Esophagus muscularis mucosa (tissue), 4 donors: Measurements from ENCODE around the gene SPINT1. TPM values are rescaled to one million over a fixed set of nuclear protein-coding genes. Genes with fewer than 3 reads are reported as not detected.

Experiments used
- DNase-seq: peaks from one replicate; pipeline ENCODE4 v3.0.0-alpha.2; 2017; ENCODE audit errors: extremely low spot score
- H3K27ac ChIP-seq, 4 donors: fragments of 200-600 bp; sonication (generic); replicated peaks in 1 of 4; 1 replicate in 3 of 4; 2 replicates in 1 of 4; pipeline ENCODE4 v1.5.1; 2016 to 2019; ENCODE audit warnings: mild to moderate bottlenecking in 1 of 4
- H3K27me3 ChIP-seq, 4 donors: fragments of 200-600 bp; sonication (generic); one replicate each; pipeline versions ENCODE4 v1.5.1 to v1.6.0; 2016 to 2019
- H3K36me3 ChIP-seq, 4 donors: fragments of 200-600 bp; sonication (generic); one replicate each; pipeline ENCODE4 v1.5.1; 2016 to 2019
- H3K4me1 ChIP-seq, 4 donors: fragments of 200-600 bp; sonication (generic); one replicate each; pipeline ENCODE4 v1.5.1; 2016 to 2019
- H3K4me3 ChIP-seq, 4 donors: fragments of 200-600 bp; sonication (generic); 1 replicate in 2 of 4; 2 replicates in 2 of 4; pipeline ENCODE4 v1.5.1; 2016 to 2019; ENCODE audit warnings: mild to moderate bottlenecking in 4 of 4, moderate library complexity in 1 of 4
- H3K9me3 ChIP-seq, 4 donors: fragments of 200-600 bp; sonication (generic); 1 replicate in 3 of 4; 2 replicates in 1 of 4; pipeline ENCODE4 v1.5.1; 2016 to 2019
- CTCF ChIP-seq, 3 experiments: fragments of 200-600 bp in 2 of 3; fragments of 450-650 bp in 1 of 3; sonication (generic) in 2 of 3; IDR thresholded peaks; one replicate each; pipeline ENCODE4 v1.5.1; 2017 to 2019; ENCODE audit warnings: antibody characterized with exemption in 3 of 3, mild to moderate bottlenecking in 2 of 3, moderate library complexity in 1 of 3
- EP300 ChIP-seq: sonication (generic); formaldehyde crosslinking; IDR thresholded peaks from one replicate; pipeline ENCODE4 v1.6.1; 2017; ENCODE audit warnings: antibody characterized with exemption
- POLR2A ChIP-seq: fragments of 450-650 bp; IDR thresholded peaks from one replicate; pipeline ENCODE4 v1.6.1; 2017; ENCODE audit warnings: antibody characterized with exemption, moderate library complexity, mild to moderate bottlenecking, low read depth
- POLR2AphosphoS5 ChIP-seq, 2 donors: sonication (generic); formaldehyde crosslinking; IDR thresholded peaks; one replicate each; pipeline ENCODE4 v1.6.1; 2017; ENCODE audit warnings: antibody characterized with exemption in 2 of 2
- WGBS: methylation state at CpG from one replicate; pipeline ENCODE4 v1.1.5; 2018; 5-methylcytosine and 5-hydroxymethylcytosine counted together
- intact Hi-C: fragments of 100-400 bp; cut with DNase I; formaldehyde crosslinking; loops from one replicate; pipeline ENCODE4 v1.15.1; 2023
- total RNA-seq, 4 donors: library from RNA; depleted of rRNA; stranded (reverse); fragments of >200 nt; gene quantifications; one replicate each; pipeline versions ENCODE4 v1.1.0 to v1.2.1, GENCODE V29; 2016

The SPINT1 gene
- total RNA-seq, 4 donors from 2014 or later = 0.99 to 2.8 (median 1.8) TPM

DNA sequence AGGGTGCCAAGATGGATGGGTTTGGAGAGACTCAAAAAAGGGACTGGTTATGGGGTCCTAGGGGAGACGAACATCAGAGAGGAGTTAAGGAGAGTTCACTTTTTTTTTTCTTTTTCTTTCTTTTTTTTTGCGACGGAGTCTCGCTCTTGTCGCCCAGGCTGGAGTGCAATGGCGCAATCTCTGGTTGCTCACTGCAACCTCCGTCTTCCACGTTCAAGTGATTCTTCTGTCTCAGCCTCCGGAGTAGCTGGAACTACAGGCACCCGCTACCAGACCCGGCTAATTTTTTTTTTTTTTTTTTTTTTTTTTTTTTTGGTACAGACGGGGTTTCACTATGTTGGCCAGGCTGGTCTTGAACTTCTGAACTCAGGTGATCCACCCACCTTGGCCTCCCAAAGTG is 1.2 kb downstream of the SPINT1 start:
- intact Hi-C loops = no loop called here
- 54% methylated on average over 12 of the region's 12 CpGs for WGBS
- TF ChIP-seq POLR2A = no peak
- TF ChIP-seq CTCF (IDR thresholded peaks at IDR 0.05) = no peak
- TF ChIP-seq POLR2AphosphoS5 (IDR thresholded peaks at IDR 0.05) = no peak
- no peak for TF ChIP-seq EP300
- no peak for DNase-seq
- H3K4me1 ChIP-seq = peaks cover 16 to 23% (median 20%) of the 10 kb centered on the region in 4 donors
- H3K36me3 ChIP-seq = no peaks in the 10 kb centered on the region
- H3K4me3 ChIP-seq = peak overlapping the region; percentile 50 to 64 (median 52)
- no peak overlapping the region for H3K27ac ChIP-seq
- peaks cover 0 to 56% (median 23%) of the 10 kb centered on the region in 4 donors for H3K27me3 ChIP-seq
- H3K9me3 ChIP-seq = no peaks in the 10 kb centered on the region

GRCh38 chr15:40845511-40846284 is 1.9 kb downstream of the SPINT1 start:
- DNase-seq = no peak
- TF ChIP-seq CTCF (IDR thresholded peaks at IDR 0.05) (no peak), POLR2AphosphoS5 (IDR thresholded peaks at IDR 0.05) (no peak), POLR2A (no peak), EP300 (no peak)
- Histone ChIP-seq H3K9me3 (no peaks in the 10 kb centered on the region), H3K4me1 (peaks cover 16 to 23% (median 20%) of the 10 kb centered on the region in 4 donors), H3K36me3 (no peaks in the 10 kb centered on the region), H3K27me3 (peaks cover 0 to 56% (median 23%) of the 10 kb centered on the region in 4 donors), H3K27ac (no peak overlapping the region), H3K4me3 (peak overlapping the region in 1 of 4 donors; percentile 12)
- intact Hi-C loops = no loop called here
- 83% methylated on average over 8 of the region's 8 CpGs for WGBS

- H3K9me3 ChIP-seq = no peaks in the 10 kb centered on the region
- no peaks in the 10 kb centered on the region for H3K36me3 ChIP-seq
- no peak overlapping the region for H3K4me3 ChIP-seq
- TF ChIP-seq POLR2A (no peak), POLR2AphosphoS5 (IDR thresholded peaks at IDR 0.05) (no peak), EP300 (no peak), CTCF (IDR thresholded peaks at IDR 0.05) (no peak)
- H3K4me1 ChIP-seq = peaks cover 16 to 23% (median 20%) of the 10 kb centered on the region in 4 donors
- intact Hi-C loops = no loop called here
- H3K27ac ChIP-seq = no peak overlapping the region
- H3K27me3 ChIP-seq = peaks cover 0 to 54% (median 23%) of the 10 kb centered on the region in 4 donors
- no peak for DNase-seq
Measured at GRCh38 chr15:40846841-40847222, 3.0 kb downstream of the SPINT1 start.

GRCh38 chr15:40847223-40847961 is 3.5 kb downstream of the SPINT1 start:
- H3K36me3 ChIP-seq = no peaks in the 10 kb centered on the region
- WGBS = 72% methylated on average over 5 of the region's 7 CpGs
- TF ChIP-seq CTCF (IDR thresholded peaks at IDR 0.05) (no peak), EP300 (no peak), POLR2AphosphoS5 (IDR thresholded peaks at IDR 0.05) (no peak), POLR2A (no peak)
- H3K4me3 ChIP-seq = no peak overlapping the region
- DNase-seq = no peak
- no peak overlapping the region for H3K27ac ChIP-seq
- H3K4me1 ChIP-seq = peaks cover 16 to 23% (median 20%) of the 10 kb centered on the region in 4 donors
- H3K9me3 ChIP-seq = no peaks in the 10 kb centered on the region
- H3K27me3 ChIP-seq = peaks cover 0 to 49% (median 23%) of the 10 kb centered on the region in 4 donors
- intact Hi-C loops = no loop called here
